Measurements from ENCODE around the gene PSD.

The PSD gene

DNA sequence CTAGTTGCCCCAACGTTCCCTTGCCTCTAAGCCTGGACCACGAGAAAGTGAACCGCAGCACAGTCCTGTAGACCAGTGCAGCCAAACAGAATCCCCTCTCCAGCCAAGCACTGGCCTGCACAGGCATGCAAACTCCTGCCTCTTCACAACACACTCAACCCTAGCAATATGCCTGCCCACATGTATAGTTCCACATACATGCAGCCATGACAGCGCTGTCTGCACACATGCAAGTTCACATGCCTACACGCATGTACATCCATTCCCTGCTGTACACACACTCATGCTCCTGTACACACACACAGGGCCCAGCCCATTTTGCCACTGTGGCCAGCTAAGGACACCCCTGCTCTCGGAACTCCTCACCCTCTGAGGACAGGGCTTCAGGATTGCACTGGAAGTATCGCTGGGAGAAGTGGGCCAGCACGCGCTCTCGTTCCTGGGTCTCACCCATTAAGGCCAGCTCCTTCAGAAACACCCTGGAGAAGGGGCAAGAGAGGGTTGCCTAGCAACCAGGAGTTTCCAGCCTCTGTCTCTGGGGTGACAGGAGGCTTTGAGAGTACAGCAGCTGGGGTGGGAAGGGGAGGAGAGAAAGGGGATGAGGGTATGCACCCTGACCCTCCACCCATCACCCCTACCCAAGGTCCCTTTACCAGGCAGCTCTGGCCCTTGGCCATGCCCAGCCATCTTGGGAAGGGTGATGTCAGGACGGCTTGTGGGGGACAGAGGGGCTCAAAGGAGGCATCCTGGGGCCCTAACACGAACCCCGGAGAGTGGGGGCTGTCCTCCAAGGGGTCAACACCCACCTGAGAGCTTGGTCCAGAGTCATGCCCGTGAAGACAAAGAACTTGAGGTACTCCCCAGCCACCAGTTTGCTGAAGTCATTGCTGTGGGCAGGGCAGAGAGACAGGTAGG is 7.0 kb downstream of the PSD start:
- in situ Hi-C loops (cut with HindIII; ENCODE audit: low pct_unique_long_range_greater_than_20kb, low sequenced_read_pairs): no loop called here
- DNase-seq (ENCODE audit: low read depth in 1 of 2, low spot score in 1 of 2): no peak
- no peak for TF ChIP-seq JUND (IDR thresholded peaks at IDR 0.05; ENCODE audit: low read depth)

DNA sequence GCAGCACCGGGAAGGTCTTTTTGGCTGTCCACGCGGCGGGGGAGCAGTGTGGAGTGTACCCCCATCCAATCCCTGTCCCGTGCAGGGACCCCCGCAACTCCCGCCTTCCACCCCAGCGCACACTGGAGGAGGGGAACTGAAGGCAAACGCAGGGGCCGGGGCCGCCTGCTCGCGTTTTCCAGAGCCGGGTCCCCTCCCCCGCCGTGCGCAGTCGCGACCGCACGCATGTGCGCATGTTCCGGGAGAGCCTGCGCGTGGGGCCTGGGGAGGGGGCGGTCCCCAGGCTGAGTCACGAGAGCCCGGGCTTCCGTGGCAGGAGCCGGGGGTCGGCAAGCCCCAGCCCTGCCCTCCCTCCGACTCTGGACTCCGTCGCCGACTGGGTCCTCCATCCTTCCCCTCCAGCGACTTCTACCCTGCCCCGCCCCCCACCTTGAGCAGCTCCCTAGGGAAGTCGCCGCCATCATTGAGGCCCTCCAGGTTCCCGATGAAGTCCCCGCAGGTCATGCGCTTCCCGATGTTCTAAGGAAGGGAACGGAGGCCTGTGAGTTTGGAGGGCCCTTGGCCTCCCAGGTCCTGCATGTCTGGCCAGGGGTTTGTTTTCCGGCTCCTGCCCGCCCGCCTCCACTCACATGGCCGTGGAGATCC is 8.0 kb downstream of the PSD start:
- in situ Hi-C loops (cut with HindIII; ENCODE audit: low pct_unique_long_range_greater_than_20kb, low sequenced_read_pairs): no loop called here
- no peak for DNase-seq (ENCODE audit: low read depth in 1 of 2, low spot score in 1 of 2)
- TF ChIP-seq JUND (IDR thresholded peaks at IDR 0.05; ENCODE audit: low read depth): no peak

DNA sequence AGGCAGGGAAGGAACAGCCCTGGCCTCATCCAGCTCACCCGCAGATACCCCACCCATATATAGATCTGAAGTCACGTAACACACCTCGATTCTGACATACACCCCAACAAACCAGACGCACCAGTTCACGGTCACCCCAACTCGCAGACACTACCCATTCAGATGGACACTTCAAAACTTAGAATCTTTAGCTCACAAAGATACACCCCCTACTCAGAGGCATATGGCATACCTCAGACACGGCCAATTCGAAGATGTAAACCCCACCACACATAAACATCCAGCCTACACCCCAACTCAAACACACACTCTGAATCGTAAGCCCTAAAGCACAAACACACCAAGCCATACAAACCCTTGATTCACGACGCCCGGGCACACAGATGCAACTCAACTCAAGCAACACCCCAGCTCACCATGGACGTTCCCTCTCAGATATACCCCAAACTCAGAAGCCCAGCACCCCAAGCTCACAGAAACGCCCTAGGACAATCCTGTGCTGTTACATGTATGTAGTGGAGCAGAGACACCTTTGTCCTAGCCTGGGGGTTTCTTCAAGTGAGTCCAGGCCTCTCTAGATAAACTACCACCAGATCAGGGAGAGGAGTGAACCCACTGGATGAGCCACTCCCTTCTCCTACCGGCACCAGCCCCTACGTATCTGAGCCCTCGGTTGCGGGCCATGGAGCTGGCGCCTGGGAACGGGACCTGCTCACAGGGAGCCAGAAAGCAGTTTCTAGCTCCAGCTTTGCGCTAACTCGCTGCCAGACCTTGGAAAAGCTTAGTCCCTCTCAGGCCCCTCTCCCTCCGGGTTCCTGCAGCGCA is 8.8 kb downstream of the PSD start:
- in situ Hi-C loops (cut with HindIII; ENCODE audit: low pct_unique_long_range_greater_than_20kb, low sequenced_read_pairs): no loop called here
- TF ChIP-seq JUND (IDR thresholded peaks at IDR 0.05; ENCODE audit: low read depth): no peak
- DNase-seq (ENCODE audit: low read depth in 1 of 2, low spot score in 1 of 2): no peak

DNA sequence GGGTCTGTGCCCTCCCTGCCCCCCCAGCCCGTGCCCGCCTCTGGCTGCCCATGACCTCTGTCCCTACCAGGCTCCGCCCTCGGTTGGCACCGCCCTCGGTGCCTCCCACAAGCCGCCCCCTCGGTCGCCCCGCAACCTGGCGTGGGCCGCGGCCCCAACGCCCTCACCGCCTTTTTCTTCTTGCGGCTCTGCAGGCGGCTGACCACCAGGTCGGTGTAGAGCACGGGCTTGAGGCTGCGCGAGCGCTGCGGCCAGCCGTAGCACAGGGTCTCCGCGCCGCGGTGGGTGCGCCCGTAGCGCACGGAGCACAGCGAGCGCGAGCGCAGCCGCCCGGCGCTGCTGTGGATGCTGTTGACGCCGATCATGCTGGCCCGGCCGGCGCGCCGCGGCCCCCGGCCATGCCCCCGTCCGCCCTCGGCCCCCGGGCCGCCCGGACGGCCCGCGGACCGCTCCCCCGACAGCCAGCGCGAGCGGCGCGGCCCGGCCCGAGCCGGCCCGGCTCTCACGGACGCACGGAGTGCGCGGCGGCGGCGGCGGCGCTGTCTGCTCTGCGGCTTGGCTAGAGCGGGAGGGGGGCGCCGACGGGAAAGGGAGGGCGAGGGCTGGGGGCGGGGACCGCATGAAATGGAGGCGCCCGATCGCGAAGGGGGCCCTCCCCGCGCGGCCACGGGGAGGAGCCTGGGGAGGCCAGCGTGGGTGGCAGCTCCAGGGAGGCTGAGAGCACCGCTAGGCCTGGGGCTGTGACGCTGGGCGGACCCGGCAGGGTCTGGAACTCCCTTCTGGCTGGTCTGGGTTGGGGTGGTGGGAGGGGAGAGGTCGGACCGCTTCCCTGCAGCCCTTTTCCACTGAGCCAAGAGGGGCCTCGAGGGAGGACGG is 9.6 kb downstream of the PSD start:
- in situ Hi-C loops (cut with HindIII; ENCODE audit: low pct_unique_long_range_greater_than_20kb, low sequenced_read_pairs): no loop called here
- TF ChIP-seq JUND (IDR thresholded peaks at IDR 0.05; ENCODE audit: low read depth): no peak
- DNase-seq (ENCODE audit: low read depth in 1 of 2, low spot score in 1 of 2): no peak

DNA sequence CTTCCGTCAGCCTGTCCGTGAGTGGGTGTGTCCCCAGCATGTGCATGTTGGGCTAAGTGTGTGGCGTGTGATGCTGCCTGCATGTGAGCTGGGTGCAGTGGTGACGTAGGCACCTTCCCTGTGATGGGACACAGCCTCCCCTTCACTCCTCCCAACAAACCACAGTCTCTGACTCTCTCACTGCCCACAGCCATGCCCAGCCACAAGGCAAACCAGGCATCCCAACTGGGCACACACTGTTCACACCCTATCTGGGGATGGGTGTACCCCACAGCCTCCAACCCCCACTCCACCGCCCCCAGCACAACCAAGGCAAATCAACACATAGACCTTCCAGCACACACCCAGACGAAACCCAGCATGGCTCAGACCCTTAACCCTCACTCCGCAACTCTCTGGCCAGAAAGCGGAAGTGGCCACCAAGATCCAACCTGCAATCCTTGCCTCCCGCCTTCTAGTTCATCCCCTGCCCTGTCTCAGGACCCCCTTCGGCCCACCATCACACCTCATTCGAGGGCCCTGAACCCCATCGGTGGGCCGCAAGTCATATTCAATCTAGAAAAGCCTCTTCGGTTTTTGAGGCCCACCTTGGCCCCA is 10.4 kb downstream of the PSD start:
- no peak for TF ChIP-seq JUND (IDR thresholded peaks at IDR 0.05; ENCODE audit: low read depth)
- in situ Hi-C loops (cut with HindIII; ENCODE audit: low pct_unique_long_range_greater_than_20kb, low sequenced_read_pairs): no loop called here
- DNase-seq (ENCODE audit: low read depth in 1 of 2, low spot score in 1 of 2): no peak

DNA sequence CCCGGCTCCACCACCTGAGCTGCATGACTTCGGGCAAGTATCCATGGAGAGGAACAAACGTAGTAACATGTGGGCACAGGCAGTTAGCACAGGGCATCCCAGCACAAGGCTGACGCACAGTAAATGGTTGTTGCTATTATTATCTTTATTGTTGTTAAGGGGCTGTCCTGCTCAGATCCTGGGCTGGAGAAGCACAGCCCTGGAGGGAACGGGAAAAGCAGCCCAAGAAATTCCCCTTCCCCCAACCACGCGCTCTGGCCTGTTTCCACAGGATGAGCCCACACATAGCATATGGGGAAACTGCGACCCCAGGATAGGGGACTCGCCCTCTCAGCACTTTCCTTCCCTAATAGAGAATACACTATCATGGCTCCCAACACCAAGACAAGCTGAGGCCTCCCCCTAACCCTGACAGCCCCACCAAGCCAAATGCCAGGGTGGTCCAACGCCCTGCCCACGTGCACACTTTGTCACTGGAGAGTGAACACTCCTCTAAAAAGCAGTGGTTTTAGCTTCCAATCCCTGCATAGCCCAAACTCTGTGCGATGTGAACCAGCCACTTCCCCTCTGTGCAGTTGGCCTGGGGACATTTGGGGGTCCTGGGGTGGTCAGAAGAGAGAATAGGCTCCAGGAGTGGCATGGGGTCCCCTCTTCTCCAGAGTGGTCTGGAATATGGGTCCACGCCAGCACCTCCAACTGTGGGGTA is 11.0 kb downstream of the PSD start:
- TF ChIP-seq JUND (IDR thresholded peaks at IDR 0.05; ENCODE audit: low read depth): no peak
- DNase-seq (ENCODE audit: low read depth in 1 of 2, low spot score in 1 of 2): no peak
- in situ Hi-C loops (cut with HindIII; ENCODE audit: low pct_unique_long_range_greater_than_20kb, low sequenced_read_pairs): no loop called here

DNA sequence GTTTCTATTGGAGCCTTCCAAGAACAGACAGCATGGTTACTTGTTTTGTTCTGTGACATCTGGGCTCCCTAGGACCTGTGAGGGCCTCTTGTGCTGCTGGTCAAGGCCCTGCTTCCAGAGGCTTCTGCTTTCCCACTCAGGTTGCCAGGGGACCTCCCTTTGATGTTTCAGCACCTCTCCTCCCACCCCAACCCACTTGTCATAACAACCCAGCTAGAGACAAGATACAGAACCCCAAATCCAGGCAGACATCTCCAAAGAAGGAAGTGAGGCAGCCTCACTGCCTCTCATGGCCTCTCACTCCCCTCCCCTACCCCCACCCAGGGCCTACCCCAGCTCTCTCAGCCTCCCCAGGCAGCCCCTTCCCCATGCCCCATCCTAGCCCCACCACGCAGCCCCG is 11.8 kb downstream of the PSD start:
- in situ Hi-C loops (cut with HindIII; ENCODE audit: low pct_unique_long_range_greater_than_20kb, low sequenced_read_pairs): no loop called here
- DNase-seq (ENCODE audit: low read depth in 1 of 2, low spot score in 1 of 2): no peak
- TF ChIP-seq JUND (IDR thresholded peaks at IDR 0.05; ENCODE audit: low read depth): no peak

DNA sequence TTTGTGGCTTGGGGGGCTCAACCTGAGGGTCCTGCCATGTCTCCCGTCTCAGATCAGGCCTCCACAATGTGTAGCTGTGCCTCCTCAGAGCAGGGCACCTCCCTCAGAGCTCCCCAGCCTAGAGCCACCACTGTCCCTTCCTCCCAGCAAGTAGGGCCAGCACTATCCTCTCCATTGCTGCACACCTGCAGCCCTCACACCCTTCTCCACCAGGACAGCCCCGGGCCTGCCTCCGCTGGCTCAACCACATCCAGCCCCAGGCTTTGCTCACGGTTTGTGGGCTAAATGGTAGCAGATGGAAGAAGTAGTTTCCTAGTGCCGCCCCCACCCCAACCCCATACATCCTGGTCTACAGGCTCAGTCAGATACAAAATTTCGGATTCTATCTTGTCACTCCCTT is 13.0 kb downstream of the PSD start:
- in situ Hi-C loops (cut with HindIII; ENCODE audit: low pct_unique_long_range_greater_than_20kb, low sequenced_read_pairs): no loop called here
- TF ChIP-seq JUND (IDR thresholded peaks at IDR 0.05; ENCODE audit: low read depth): no peak
- DNase-seq (ENCODE audit: low read depth in 1 of 2, low spot score in 1 of 2): no peak

DNA sequence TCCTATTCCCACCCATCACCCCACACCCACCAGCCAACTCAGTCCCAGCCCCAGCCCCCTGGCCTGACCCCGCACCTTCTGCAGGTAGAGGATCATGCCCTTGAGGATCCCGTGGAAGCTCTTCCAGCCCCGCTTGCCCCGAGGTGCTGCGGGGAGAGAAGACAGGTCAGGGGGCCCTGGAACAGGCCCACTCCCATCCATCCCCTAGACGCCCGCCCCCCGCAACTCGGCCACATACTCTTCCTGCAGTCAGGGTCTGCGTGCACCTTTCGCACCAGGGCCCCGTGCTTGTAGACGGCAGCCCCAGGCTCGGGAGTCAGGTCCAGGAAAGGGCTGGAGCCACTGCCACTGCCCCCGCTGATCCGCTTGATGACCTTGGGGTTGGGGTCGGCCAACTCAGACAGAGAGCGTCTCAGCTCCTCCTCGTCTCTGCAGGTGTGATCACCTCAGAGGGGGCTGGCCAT is 13.4 kb downstream of the PSD start:
- no peak for TF ChIP-seq JUND (IDR thresholded peaks at IDR 0.05; ENCODE audit: low read depth)
- in situ Hi-C loops (cut with HindIII; ENCODE audit: low pct_unique_long_range_greater_than_20kb, low sequenced_read_pairs): no loop called here
- no peak for DNase-seq (ENCODE audit: low read depth in 1 of 2, low spot score in 1 of 2)

DNA sequence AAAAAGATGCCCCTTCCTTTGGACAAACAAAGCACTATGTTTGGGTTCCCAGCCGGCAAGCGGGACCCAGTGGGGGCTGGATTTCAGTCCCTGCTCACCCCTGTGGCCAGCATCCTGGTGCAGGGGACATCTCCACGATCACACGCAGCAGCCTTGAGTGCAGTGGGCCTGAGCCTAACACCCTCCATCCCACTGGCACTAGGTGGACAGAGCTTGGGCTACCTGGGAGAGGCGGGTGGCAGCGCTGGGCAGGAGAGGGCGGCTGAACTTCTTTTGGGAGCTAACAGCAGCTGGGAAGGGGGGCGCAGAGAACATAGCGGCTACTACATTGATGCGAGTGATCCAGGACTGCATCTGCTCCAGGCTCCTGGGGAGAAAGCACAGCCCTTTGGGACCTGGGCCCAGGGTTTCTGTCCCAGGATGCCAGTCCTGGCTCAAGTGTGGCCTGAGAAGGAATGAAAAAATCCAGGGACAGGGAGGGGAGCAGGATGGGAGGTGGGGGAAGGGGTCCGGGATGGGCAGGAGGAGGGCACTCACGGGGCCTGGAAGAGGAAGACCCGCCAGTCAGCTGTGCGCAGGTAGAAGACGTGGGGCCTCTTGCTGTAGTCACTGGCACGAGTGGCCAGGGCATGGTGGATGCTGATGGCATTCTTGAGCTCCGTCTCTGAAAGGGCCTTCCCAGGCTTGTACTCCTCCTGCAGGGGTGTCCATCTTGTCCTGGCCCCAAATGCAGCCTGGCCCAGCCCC is 14.1 kb downstream of the PSD start:
- in situ Hi-C loops (cut with HindIII; ENCODE audit: low pct_unique_long_range_greater_than_20kb, low sequenced_read_pairs): no loop called here
- no peak for TF ChIP-seq JUND (IDR thresholded peaks at IDR 0.05; ENCODE audit: low read depth)
- no peak for DNase-seq (ENCODE audit: low read depth in 1 of 2, low spot score in 1 of 2)
